GM13976 (cell line): ENCODE measurements around the gene ZNF280D.

Source experiments
- DNase-seq: peaks from one replicate; pipeline ENCODE4 v3.0.0; 2012; ENCODE audit warnings: low spot score
- in situ Hi-C: fragments of 300-500 bp; cut with MboI; formaldehyde crosslinking; loops from one replicate; pipeline ENCODE4 v1.12.0; 2022; ENCODE audit warnings: low sequenced_read_pairs, mixed read lengths, inconsistent platforms; ENCODE audit not compliant: unreplicated experiment
- TF ChIP-seq, protein P1 (sequence below): IDR thresholded peaks from 2 replicates; pipeline ENCODE4 v1.5.1; 2012; ENCODE audit warnings: borderline replicate concordance, mild to moderate bottlenecking; ENCODE audit not compliant: insufficient read depth; ENCODE audit errors: extremely low read depth, missing control alignments, control extremely low read depth

Gene ZNF280D

DNA sequence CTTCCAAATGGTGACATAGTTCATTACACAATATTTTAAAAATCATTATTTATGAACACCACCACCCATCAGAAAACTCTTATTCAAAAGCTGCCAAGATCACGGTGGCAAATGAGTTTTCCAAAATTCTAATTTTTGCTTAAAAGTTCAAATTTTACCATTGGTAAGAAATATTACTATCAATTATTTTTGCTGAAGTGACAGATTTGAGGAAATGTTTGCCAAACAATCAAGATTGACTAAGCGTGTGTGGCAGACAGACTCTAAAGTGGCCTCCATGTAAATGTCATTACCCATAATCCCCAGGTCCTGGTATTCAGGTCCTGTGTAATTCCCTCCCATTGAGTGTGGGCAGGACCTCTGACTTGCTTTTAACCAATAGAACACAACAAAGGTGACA lies 35.0 kb downstream of the ZNF280D start:
- no peak for DNase-seq
- TF ChIP-seq, protein P1, sequence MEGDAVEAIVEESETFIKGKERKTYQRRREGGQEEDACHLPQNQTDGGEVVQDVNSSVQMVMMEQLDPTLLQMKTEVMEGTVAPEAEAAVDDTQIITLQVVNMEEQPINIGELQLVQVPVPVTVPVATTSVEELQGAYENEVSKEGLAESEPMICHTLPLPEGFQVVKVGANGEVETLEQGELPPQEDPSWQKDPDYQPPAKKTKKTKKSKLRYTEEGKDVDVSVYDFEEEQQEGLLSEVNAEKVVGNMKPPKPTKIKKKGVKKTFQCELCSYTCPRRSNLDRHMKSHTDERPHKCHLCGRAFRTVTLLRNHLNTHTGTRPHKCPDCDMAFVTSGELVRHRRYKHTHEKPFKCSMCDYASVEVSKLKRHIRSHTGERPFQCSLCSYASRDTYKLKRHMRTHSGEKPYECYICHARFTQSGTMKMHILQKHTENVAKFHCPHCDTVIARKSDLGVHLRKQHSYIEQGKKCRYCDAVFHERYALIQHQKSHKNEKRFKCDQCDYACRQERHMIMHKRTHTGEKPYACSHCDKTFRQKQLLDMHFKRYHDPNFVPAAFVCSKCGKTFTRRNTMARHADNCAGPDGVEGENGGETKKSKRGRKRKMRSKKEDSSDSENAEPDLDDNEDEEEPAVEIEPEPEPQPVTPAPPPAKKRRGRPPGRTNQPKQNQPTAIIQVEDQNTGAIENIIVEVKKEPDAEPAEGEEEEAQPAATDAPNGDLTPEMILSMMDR = no peak
- in situ Hi-C loops = no loop called here

DNA sequence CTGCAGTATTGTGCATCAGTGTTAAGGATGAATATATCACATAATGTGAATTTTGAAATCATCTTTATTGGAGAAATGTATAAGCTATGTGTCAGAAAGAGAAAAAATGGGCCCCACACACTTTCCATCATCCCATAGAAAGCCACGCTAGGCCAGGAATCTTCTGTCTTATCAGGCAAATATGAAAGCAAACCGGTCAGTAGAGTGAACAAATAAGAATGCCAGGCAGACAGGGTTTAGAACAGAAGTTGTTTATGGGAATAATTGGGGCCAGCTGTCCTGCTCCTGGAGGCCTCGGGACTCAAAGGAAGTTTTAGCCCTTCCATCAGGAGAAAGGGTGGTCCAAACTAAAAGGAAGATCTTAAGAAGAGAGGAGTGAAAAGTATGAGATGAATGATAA lies 39.5 kb downstream of the ZNF280D start:
- in situ Hi-C loops = no loop called here
- DNase-seq = no peak

DNA sequence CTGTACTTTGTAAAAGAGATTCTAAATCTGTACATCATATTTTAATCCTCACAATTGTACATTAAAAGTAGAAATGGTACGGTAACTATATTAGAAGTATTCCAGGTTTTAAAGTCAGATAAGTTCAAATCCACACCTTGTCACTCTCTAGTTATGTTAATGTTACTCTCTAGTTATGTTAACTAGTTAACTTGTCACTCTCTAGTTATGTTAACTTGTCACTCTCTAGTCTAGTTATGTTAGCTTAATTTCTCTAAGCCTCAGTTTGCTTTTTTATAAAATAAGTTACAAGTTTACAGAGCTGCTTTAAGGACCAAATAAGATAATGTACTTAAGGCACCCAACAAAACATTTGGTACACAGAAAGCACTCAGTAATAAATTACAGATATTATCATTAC lies 42.6 kb downstream of the ZNF280D start:
- TF ChIP-seq, protein P1 = no peak
- in situ Hi-C loops = no loop called here
- no peak for DNase-seq

More for the DNA sequence above, 39.5 kb downstream of the ZNF280D start:
- TF ChIP-seq, protein P1 = no peak

DNA sequence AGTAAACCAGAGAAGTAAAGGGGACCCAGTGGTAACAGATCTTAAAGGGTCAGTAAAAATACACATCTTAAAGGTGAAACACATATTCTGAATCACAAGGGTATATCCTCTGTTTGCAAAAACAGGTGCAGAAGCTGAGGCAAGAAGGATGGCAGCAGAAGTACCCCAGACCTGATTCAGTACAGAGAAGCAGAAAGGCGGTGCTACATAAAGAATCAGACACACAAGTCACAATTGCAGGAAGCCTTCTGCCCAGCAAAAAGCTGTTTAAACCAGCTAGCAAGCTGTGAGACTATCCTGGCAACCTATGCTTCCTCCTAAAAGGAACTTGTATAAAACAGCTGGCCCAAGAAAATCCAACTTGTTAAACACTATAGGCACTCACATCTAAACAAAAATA lies 49.4 kb downstream of the ZNF280D start:
- in situ Hi-C loops = no loop called here
- no peak for DNase-seq
- TF ChIP-seq, protein P1 = no peak

DNA sequence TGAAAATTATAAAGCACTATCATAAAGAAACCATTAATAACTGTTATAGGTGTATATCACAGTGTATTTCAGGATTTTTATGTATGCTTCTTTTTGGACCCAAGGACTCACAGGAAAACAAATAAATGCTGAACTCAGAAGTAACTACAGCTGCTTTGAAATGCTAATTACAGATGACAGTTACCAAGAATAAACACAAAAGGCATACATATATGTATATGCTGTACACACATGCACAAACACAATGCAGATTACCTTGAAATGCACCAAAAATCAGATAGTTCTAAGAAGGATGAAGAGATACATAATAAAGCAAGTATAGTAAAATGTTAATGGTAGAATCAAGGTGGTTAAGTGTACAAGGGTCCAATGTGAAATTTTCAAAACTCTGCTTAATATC lies 52.2 kb downstream of the ZNF280D start:
- TF ChIP-seq, protein P1 = no peak
- in situ Hi-C loops = no loop called here
- DNase-seq = no peak

DNA sequence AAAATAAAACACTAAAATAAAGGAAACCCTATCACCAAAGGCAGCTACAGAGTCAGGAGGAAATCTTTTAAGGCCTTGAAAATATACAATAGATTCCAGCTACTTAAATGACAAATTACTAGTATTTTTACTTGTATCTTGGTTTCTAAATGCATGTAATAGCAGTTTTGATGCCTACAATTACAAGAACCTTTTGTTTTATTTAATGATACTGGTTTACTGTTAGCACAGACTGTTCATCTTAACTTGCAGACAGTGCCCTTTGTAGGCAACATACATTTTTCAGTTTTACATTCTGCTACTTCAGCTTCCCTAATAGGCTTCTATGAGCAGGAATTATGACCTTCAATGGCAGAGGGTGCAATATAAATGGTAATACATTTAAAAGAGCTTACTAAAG lies 54.1 kb downstream of the ZNF280D start:
- no peak for DNase-seq
- TF ChIP-seq, protein P1 = no peak
- in situ Hi-C loops = no loop called here

DNA sequence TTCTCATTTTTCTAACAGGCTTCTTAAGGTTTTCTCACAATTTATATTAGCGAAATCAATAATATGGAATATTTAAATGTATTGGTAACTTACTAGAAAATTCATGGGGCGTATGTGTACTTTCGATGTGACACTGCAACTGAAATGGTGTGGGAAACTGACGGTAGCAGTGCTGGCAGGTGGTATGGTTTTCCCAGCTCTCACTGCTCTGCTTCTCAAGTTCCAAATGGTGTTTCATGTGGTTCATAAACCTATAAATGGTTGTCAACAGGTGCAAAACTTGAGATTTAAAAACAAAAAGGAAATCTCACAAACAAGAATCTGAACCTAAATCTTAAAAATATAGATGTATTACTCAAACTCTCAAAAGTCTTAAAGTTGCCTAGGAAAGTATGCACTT lies 54.7 kb downstream of the ZNF280D start:
- TF ChIP-seq, protein P1 = no peak
- no peak for DNase-seq
- in situ Hi-C loops = no loop called here
